Fibroblast of upper back skin (primary cell): ENCODE measurements around the gene VDAC1.
"Not testable (repeated sequence)": the region's sequence is repeated elsewhere in the genome, so short reads cannot be mapped to it uniquely, and the experiment has no call there.

Experiments used
- DNase-seq: peaks from one replicate; pipeline ENCODE4 v3.0.0-alpha.2; 2013

Gene VDAC1

GRCh38 chr5:134004626-134005416 lies at the start of gene VDAC1:
Gene VDAC1 (minus strand): TSS chr5:134004975. CDS start chr5:133993012, 11,963 bp downstream.
- DNase-seq: peak; percentile 87

- DNase-seq: no peak
Measured at GRCh38 chr5:134053840-134054338, 49.1 kb upstream of the VDAC1 start.

GRCh38 chr5:134053314-134053839 lies 48.6 kb upstream of the VDAC1 start:
- DNase-seq: no peak

GRCh38 chr5:134051305-134051704 lies 46.5 kb upstream of the VDAC1 start:
- DNase-seq: no peak

GRCh38 chr5:134048864-134049263 lies 44.1 kb upstream of the VDAC1 start:
- DNase-seq: no peak

- no peak for DNase-seq
Measured at GRCh38 chr5:134047687-134048056, 42.9 kb upstream of the VDAC1 start.

- DNase-seq: no peak
Measured at GRCh38 chr5:134046801-134047686, 42.3 kb upstream of the VDAC1 start.

GRCh38 chr5:134046330-134046729 lies 41.6 kb upstream of the VDAC1 start:
- no peak for DNase-seq

- DNase-seq: no peak
Measured at GRCh38 chr5:134043793-134044792, 39.3 kb upstream of the VDAC1 start.

GRCh38 chr5:134041570-134042411 lies 37.0 kb upstream of the VDAC1 start:
- no peak for DNase-seq

GRCh38 chr5:134038138-134038537 lies 33.4 kb upstream of the VDAC1 start:
- no peak for DNase-seq

GRCh38 chr5:134037160-134037559 lies 32.4 kb upstream of the VDAC1 start:
- no peak for DNase-seq

GRCh38 chr5:134034326-134034725 lies 29.6 kb upstream of the VDAC1 start:
- DNase-seq: no peak

- DNase-seq: not testable (repeated sequence)
Measured at GRCh38 chr5:134030303-134030964, 25.7 kb upstream of the VDAC1 start.

GRCh38 chr5:134029156-134029555 lies 24.4 kb upstream of the VDAC1 start:
- DNase-seq: peak; percentile 95

- DNase-seq: no peak
Measured at GRCh38 chr5:134028496-134028895, 23.7 kb upstream of the VDAC1 start.

GRCh38 chr5:134027288-134027615 lies 22.5 kb upstream of the VDAC1 start:
- DNase-seq: no peak

GRCh38 chr5:134026521-134027287 lies 21.9 kb upstream of the VDAC1 start:
- DNase-seq: peak; percentile 62

- DNase-seq: no peak
Measured at GRCh38 chr5:134025786-134026185, 21.0 kb upstream of the VDAC1 start.

- no peak for DNase-seq
Measured at GRCh38 chr5:134024811-134025210, 20.0 kb upstream of the VDAC1 start.
